GM23338 (cell line): ENCODE data around the gene PCNX1. TPM values are rescaled to one million over a fixed set of nuclear protein-coding genes. Genes with fewer than 3 reads are reported as not detected.

Experiments used
- ATAC-seq: fragments of 200-7000 bp; cut with Tn5 transposase; 3 replicates; pipeline ENCODE4 v1.9.1; 2020
- DNase-seq: peaks from one replicate; pipeline ENCODE4 v3.0.0-alpha.2; 2015; ENCODE audit warnings: low spot score
- H2AFZ ChIP-seq: fragments of 200-600 bp; sonication (generic); 2 replicates; pipeline ENCODE4 v1.8.0; 2016; ENCODE audit warnings: antibody characterized with exemption, mild to moderate bottlenecking, moderate library complexity
- H3F3A ChIP-seq: fragments of 200-600 bp; sonication (generic); replicated peaks from 2 replicates; pipeline ENCODE4 v1.8.0; 2017; ENCODE audit warnings: antibody characterized with exemption, mixed run types, low read depth
- H3K27ac ChIP-seq: fragments of 200-600 bp; sonication (generic); 2 replicates; pipeline ENCODE4 v1.6.1; 2016; ENCODE audit warnings: low read depth
- H3K27me3 ChIP-seq: fragments of 200-600 bp; sonication (generic); 2 replicates; pipeline ENCODE4 v1.8.0; 2016; ENCODE audit warnings: mild to moderate bottlenecking, mixed run types, moderate library complexity; ENCODE audit not compliant: insufficient read depth
- H3K36me3 ChIP-seq: fragments of 200-600 bp; sonication (generic); 2 replicates; pipeline ENCODE4 v1.8.0; 2016; ENCODE audit warnings: mild to moderate bottlenecking; ENCODE audit not compliant: insufficient read depth
- H3K4me1 ChIP-seq: fragments of 200-600 bp; sonication (generic); 2 replicates; pipeline ENCODE4 v1.8.0; 2016; ENCODE audit warnings: mild to moderate bottlenecking, moderate library complexity; ENCODE audit not compliant: insufficient read depth
- H3K4me2 ChIP-seq: fragments of 200-600 bp; sonication (generic); 2 replicates; pipeline ENCODE4 v1.7.1; 2017; ENCODE audit warnings: mixed run types
- H3K4me3 ChIP-seq: fragments of 200-600 bp; sonication (generic); 2 replicates; pipeline ENCODE4 v1.6.1; 2016; ENCODE audit warnings: mixed run types
- H3K79me2 ChIP-seq: fragments of 200-600 bp; sonication (generic); replicated peaks from 2 replicates; pipeline ENCODE4 v1.8.0; 2017; ENCODE audit warnings: mild to moderate bottlenecking; ENCODE audit not compliant: insufficient read depth
- H3K9me2 ChIP-seq: fragments of 200-600 bp; sonication (generic); 2 replicates; pipeline ENCODE4 v1.8.0; 2017; ENCODE audit not compliant: insufficient read depth
- H4K20me1 ChIP-seq: fragments of 200-600 bp; sonication (generic); replicated peaks from 2 replicates; pipeline ENCODE4 v1.8.0; 2017; ENCODE audit warnings: mild to moderate bottlenecking; ENCODE audit not compliant: insufficient read depth
- H3K27ac Mint-ChIP-seq: 2 replicates; pipeline ENCODE4 v1.8.0; 2020; ENCODE audit warnings: inconsistent platforms, mild to moderate bottlenecking, moderate library complexity, mixed read lengths
- H3K27me3 Mint-ChIP-seq: 3 replicates; pipeline ENCODE4 v1.8.0; 2022; ENCODE audit warnings: low read depth, mild to moderate bottlenecking, moderate library complexity, mixed read lengths, inconsistent platforms; ENCODE audit not compliant: insufficient read depth, poor library complexity
- H3K36me3 Mint-ChIP-seq: 3 replicates; pipeline ENCODE4 v1.8.0; 2021; ENCODE audit warnings: low read depth, mild to moderate bottlenecking, inconsistent platforms, moderate library complexity, mixed read lengths
- H3K4me1 Mint-ChIP-seq: 3 replicates; pipeline ENCODE4 v1.8.0; 2020; ENCODE audit warnings: mild to moderate bottlenecking, inconsistent platforms, mixed read lengths
- H3K4me3 Mint-ChIP-seq: 3 replicates; pipeline ENCODE4 v1.8.0; 2021; ENCODE audit warnings: moderate library complexity, mild to moderate bottlenecking, inconsistent platforms, mixed read lengths
- H3K9me3 Mint-ChIP-seq: 3 replicates; pipeline ENCODE4 v1.8.0; 2020; ENCODE audit warnings: moderate library complexity, mild to moderate bottlenecking, inconsistent platforms, mixed read lengths
- CREB1 ChIP-seq: fragments of 250-450 bp; sonication (Bioruptor Pico); IDR thresholded peaks from 2 replicates; pipeline ENCODE4 v1.5.0; 2020; ENCODE audit warnings: low read depth, mild to moderate bottlenecking, moderate library complexity
- CTCF ChIP-seq, 2 experiments: fragments of 200-600 bp in 1 of 2; sonication (generic) in 1 of 2; conservative IDR thresholded peaks; 2 replicates each; pipeline versions ENCODE4 v1.5.1 to v1.6.1; 2016 to 2017; ENCODE audit warnings: antibody characterized with exemption in 2 of 2, low read depth in 2 of 2, mild to moderate bottlenecking in 2 of 2, moderate library complexity in 1 of 2
- EZH2 ChIP-seq: fragments of 200-600 bp; sonication (generic); IDR thresholded peaks from one replicate; pipeline ENCODE4 v1.8.0; 2017; ENCODE audit warnings: antibody characterized with exemption, mild to moderate bottlenecking, low read depth; ENCODE audit not compliant: unreplicated experiment
- EZH2phosphoT487 ChIP-seq: fragments of 200-600 bp; sonication (generic); IDR thresholded peaks from one replicate; pipeline ENCODE4 v1.8.1; 2018; ENCODE audit warnings: antibody characterized with exemption; ENCODE audit not compliant: unreplicated experiment
- JUNB ChIP-seq: IDR thresholded peaks from one replicate; pipeline ENCODE4 v1.6.1; 2016; ENCODE audit warnings: antibody characterized with exemption; ENCODE audit not compliant: unreplicated experiment
- STAT1 ChIP-seq: IDR thresholded peaks from one replicate; pipeline ENCODE4 v1.6.1; 2016; ENCODE audit warnings: antibody characterized with exemption; ENCODE audit not compliant: unreplicated experiment
- ZNF114 ChIP-seq: fragments of 250-450 bp; sonication (Bioruptor Pico); IDR thresholded peaks from 2 replicates; pipeline ENCODE4 v1.5.0; 2020; ENCODE audit warnings: mild to moderate bottlenecking, moderate library complexity
- ZNF331 ChIP-seq: fragments of 250-450 bp; sonication (Bioruptor Pico); IDR thresholded peaks from 2 replicates; pipeline ENCODE4 v1.5.0; 2020; ENCODE audit warnings: low read depth, mild to moderate bottlenecking, moderate library complexity
- polyA plus RNA-seq: library from polyadenylated mRNA; unstranded; fragments of >200 nt; fragmentation: Nextera tagmentation; extraction: Ambion mirVana; gene quantifications from 2 replicates; pipeline ENCODE4 v1.2.1, GENCODE V29; 2016
- total RNA-seq: library from RNA; depleted of rRNA; stranded (reverse); fragments of >200 nt; shearing (Covaris generic); gene quantifications from 2 replicates; pipeline ENCODE4 v1.2.3, GENCODE V29; 2014
- TF ChIP-seq, protein P1 (sequence below): IDR thresholded peaks from 2 replicates; pipeline ENCODE4 v1.6.1; 2016; ENCODE audit warnings: antibody characterized with exemption

The PCNX1 gene
- total and polyA plus RNA-seq, 2 experiments from 2014 or later, result 19.4 to 53.1 TPM

DNA sequence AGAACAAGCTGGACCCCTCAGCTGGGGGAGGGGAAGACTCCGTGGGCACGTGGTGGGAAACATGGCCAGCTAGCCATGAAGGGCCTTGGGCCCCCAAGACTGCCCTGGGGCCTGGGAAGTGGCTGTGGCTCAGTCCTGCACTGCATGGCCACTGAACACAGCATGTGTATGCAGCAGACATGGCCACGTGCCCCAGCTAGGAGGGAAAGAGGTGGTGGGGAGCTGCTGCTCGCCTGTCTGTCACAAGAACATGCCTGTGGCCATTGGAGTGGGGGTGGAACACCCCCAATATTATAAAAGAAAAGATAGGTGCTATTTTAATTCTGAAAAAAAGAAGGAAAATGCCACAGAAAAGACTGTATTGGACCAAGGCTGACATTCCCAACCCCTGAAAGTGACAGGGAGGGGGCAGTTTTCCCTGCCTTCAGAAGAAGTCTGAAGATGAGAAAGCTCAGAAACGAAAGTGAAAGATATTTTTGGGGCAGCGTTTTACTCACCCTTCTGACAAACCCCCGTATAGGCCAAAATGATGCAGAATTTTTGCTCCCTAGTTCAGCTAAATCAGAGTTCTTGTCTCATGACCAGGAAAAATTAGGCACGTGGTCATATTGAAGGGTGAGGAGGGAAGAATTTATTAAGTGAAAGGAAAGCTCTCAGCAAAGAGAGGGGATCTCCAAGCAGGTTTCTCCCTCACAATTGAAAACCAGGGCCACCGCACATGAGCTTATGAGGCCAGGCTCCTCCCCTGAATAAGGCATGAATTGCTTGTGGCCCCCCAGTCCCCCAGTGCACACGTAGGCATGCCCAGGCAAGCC lies 35.2 kb upstream of the PCNX1 start:
- ATAC-seq, result no peak
- peaks cover 47% of the 10 kb centered on the region for H3K9me3 Mint-ChIP-seq

DNA sequence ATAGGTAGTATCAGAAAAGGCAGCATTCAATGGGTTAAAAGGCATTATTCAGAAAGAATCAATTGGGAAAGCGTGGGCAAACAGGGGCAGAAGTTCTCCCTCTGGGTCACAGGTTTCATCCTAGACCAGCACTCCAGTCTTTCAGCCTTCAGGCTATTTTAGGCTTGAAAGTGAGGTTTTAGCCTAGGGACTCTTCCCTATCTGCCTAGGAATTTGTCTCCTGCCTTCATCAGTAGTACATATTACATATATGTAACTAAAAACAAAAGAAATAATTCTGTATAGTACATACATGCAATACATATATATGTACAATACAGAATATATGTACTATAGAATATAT lies 34.6 kb upstream of the PCNX1 start:
- Histone ChIP-seq H3K4me1 (peaks cover 13% of the 10 kb centered on the region; the same call in 1 of the 2 replicates), H3K27ac (no peak overlapping the region), H2AFZ (no peak overlapping the region), H3K4me3 (no peak overlapping the region), H3F3A (no peaks in the 10 kb centered on the region), H3K36me3 (peaks cover 11% of the 10 kb centered on the region), H3K4me2 (no peak overlapping the region), H3K79me2 (no peaks in the 10 kb centered on the region), H4K20me1 (no peaks in the 10 kb centered on the region), H3K9me2 (no peaks in the 10 kb centered on the region), H3K27me3 (no peaks in the 10 kb centered on the region)
- no peak overlapping the region for H3K27ac Mint-ChIP-seq
- H3K9me3 Mint-ChIP-seq, result peaks cover 45% of the 10 kb centered on the region
- H3K36me3 Mint-ChIP-seq, result peaks cover 30% of the 10 kb centered on the region
- H3K4me3 Mint-ChIP-seq, result no peak overlapping the region
- peaks cover 4% of the 10 kb centered on the region for H3K27me3 Mint-ChIP-seq
- ATAC-seq (no peak), DNase-seq (no peak)
- peaks cover 8% of the 10 kb centered on the region; the same call in 2 of the 3 replicates for H3K4me1 Mint-ChIP-seq
- TF ChIP-seq JUNB (no peak), EZH2phosphoT487 (no peak), CREB1 (no peak), EZH2 (no peak), ZNF114 (CRISPR knock-in tag) (no peak)
- TF ChIP-seq, protein P1, sequence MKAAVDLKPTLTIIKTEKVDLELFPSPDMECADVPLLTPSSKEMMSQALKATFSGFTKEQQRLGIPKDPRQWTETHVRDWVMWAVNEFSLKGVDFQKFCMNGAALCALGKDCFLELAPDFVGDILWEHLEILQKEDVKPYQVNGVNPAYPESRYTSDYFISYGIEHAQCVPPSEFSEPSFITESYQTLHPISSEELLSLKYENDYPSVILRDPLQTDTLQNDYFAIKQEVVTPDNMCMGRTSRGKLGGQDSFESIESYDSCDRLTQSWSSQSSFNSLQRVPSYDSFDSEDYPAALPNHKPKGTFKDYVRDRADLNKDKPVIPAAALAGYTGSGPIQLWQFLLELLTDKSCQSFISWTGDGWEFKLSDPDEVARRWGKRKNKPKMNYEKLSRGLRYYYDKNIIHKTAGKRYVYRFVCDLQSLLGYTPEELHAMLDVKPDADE, result no peak

More for the DNA sequence above, 35.2 kb upstream of the PCNX1 start:
- Mint-ChIP-seq H3K36me3 (peaks cover 31% of the 10 kb centered on the region), H3K27ac (no peak overlapping the region), H3K4me3 (no peak overlapping the region), H3K4me1 (peaks cover 8% of the 10 kb centered on the region; the same call in 2 of the 3 replicates), H3K27me3 (peaks cover 4% of the 10 kb centered on the region)
- no peak overlapping the region for H3K4me3 ChIP-seq
- DNase-seq, result no peak
- H2AFZ ChIP-seq, result no peak overlapping the region; the same call in 1 of the 2 replicates
- peaks cover 11% of the 10 kb centered on the region for H3K36me3 ChIP-seq
- H3K4me1 ChIP-seq, result peaks cover 13% of the 10 kb centered on the region; the same call in 1 of the 2 replicates
- TF ChIP-seq CREB1 (no peak), ZNF331 (CRISPR knock-in tag) (no peak), STAT1 (no peak), CTCF (conservative IDR thresholded peaks at IDR 0.05; ENCODE audit: low read depth in 2 of 2) (no peak)
- TF ChIP-seq, protein P1, result no peak
- no peaks in the 10 kb centered on the region for H3F3A ChIP-seq
- no peaks in the 10 kb centered on the region for H3K27me3 ChIP-seq
- H3K9me2 ChIP-seq, result no peaks in the 10 kb centered on the region
- H3K4me2 ChIP-seq, result no peak overlapping the region
- H3K27ac ChIP-seq, result no peak overlapping the region
- no peaks in the 10 kb centered on the region for H4K20me1 ChIP-seq
- no peaks in the 10 kb centered on the region for H3K79me2 ChIP-seq
